ENCODE results near the gene IL37. TPM values are rescaled to one million over a fixed set of nuclear protein-coding genes. Genes with fewer than 3 reads are reported as not detected.
"Not testable (repeated sequence)": the region's sequence is repeated elsewhere in the genome, so short reads cannot be mapped to it uniquely, and the experiment has no call there.

IL37 gene
- total and polyA plus RNA-seq, 8 donors: not detected

GRCh38 chr2:112906276-112906675 lies 4.7 kb upstream of the IL37 start:
- no peaks in the 10 kb centered on the region for H3K9me3 ChIP-seq
- no peak overlapping the region for H3K4me3 ChIP-seq
- no peaks in the 10 kb centered on the region for H3K27me3 ChIP-seq
- no peaks in the 10 kb centered on the region for H3K4me1 ChIP-seq
- ATAC-seq (no peak), DNase-seq (no peak), FAIRE-seq (no peak)
- no peaks in the 10 kb centered on the region for H3K36me3 ChIP-seq
- intact Hi-C loops (cut with DNase I): no loop called here
- no peak for TF ChIP-seq CTCF (IDR thresholded peaks at IDR 0.05)
- WGBS, 2 donors: 51 to 69% methylated on average over 2 of the region's 2 CpGs
- no peak overlapping the region for H3K27ac ChIP-seq

- Histone ChIP-seq H3K36me3 (no peaks in the 10 kb centered on the region), H3K27me3 (no peaks in the 10 kb centered on the region), H3K4me1 (no peaks in the 10 kb centered on the region), H3K27ac (no peak overlapping the region), H3K9me3 (no peaks in the 10 kb centered on the region), H3K4me3 (no peak overlapping the region)
- FAIRE-seq (no peak), DNase-seq (no peak), ATAC-seq (no peak)
- intact Hi-C loops (cut with DNase I): no loop called here
- WGBS, 2 donors: 90 to 93% methylated on average over 12 of the region's 12 CpGs
- TF ChIP-seq CTCF (IDR thresholded peaks at IDR 0.05): no peak
Observed at GRCh38 chr2:112907001-112907949, 3.7 kb upstream of the IL37 start.

- H3K4me3 ChIP-seq; intact Hi-C loops (cut with DNase I); ATAC-seq; H3K27ac ChIP-seq; FAIRE-seq; H3K27me3 ChIP-seq; H3K36me3 ChIP-seq; DNase-seq; H3K4me1 ChIP-seq; H3K9me3 ChIP-seq: not testable (repeated sequence)
- 60 to 73% methylated on average over 2 of the region's 2 CpGs for WGBS, 2 donors
Observed at GRCh38 chr2:112908559-112908958, 2.4 kb upstream of the IL37 start.

GRCh38 chr2:112910219-112910618 lies 746 bp upstream of the IL37 start:
- Histone ChIP-seq H3K4me3 (no peak overlapping the region), H3K27ac (no peak overlapping the region), H3K27me3 (no peaks in the 10 kb centered on the region), H3K36me3 (no peaks in the 10 kb centered on the region), H3K4me1 (no peaks in the 10 kb centered on the region), H3K9me3 (no peaks in the 10 kb centered on the region)
- no peak for ATAC-seq
- intact Hi-C loops (cut with DNase I): no loop called here
- TF ChIP-seq CTCF (IDR thresholded peaks at IDR 0.05): no peak
- FAIRE-seq: no peak
- no peak for DNase-seq

- intact Hi-C loops (cut with DNase I): no loop called here
- no peak for FAIRE-seq
- no peak for DNase-seq
- Histone ChIP-seq H3K27ac (no peak overlapping the region), H3K27me3 (no peaks in the 10 kb centered on the region), H3K4me3 (no peak overlapping the region), H3K9me3 (no peaks in the 10 kb centered on the region), H3K4me1 (no peaks in the 10 kb centered on the region), H3K36me3 (no peaks in the 10 kb centered on the region)
- TF ChIP-seq CTCF (IDR thresholded peaks at IDR 0.05): no peak
- WGBS, 2 donors: 70 to 73% methylated on average over 4 of the region's 4 CpGs
- ATAC-seq: no peak
Observed at GRCh38 chr2:112912403-112912802, 1.4 kb downstream of the IL37 start.
